H1 (cell line): ENCODE data around the gene KCTD7.

Experiments
- POLR2A ChIP-seq, 2 experiments: IDR thresholded peaks; 1 replicate in 1 of 2; 2 replicates in 1 of 2; pipeline ENCODE4 v1.6.1; 2011; ENCODE audit warnings: low read depth in 2 of 2, low read length in 2 of 2, mild to moderate bottlenecking in 2 of 2; ENCODE audit errors: control extremely low read depth in 1 of 2
- POLR2AphosphoS5 ChIP-seq: IDR thresholded peaks from 2 replicates; pipeline ENCODE4 v1.6.1; 2011; ENCODE audit warnings: low read depth, low read length

DNA sequence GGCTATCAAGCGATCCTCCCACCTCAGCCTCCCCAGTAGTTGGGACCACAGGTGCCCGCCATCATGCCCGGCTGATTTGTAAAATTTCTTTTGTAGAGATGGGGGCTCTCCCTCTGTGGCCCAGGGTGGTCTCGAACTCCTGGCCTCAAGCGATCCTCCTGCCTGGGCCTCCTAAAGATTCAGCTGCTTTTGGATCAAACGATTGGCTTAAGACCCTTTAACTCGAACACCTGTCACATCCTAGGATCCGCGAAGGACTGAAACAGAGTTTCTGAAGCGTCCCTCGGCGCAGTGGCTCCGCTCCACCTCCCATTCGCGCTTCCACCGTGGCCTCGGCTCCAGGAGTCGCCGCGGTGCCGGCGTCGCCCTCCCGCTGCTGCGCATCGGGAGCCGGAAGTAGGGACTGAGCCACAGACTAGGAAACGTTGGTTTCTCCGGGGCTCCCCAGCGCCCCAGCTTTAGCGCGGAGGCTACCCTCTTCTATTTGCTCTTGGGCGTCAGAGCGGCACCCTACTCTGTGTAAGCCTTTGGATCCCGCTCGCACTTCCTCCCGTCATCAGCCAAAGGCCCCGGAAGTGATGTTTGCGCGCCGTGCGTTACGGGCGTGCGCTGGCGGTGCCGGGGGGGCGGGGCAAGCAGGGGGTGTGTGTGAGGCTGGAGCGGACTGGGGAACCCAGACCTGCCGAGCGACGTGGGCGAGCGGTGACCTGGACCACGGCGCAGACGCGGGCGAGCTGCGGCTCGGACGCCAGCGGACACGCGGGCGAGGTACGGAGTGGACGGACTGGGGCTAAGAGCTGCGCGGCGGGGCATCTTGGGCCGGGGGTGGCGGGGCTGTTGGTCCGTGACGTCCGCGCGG, 53.0 kb downstream of the KCTD7 start:
- peak; percentile 45 to 74 for TF ChIP-seq POLR2A (IDR thresholded peaks at IDR 0.05; ENCODE audit: control extremely low read depth in 1 of 2, low read depth in 2 of 2, low read length in 2 of 2)
- TF ChIP-seq POLR2AphosphoS5, result peak; percentile 77
